ENCODE measurements around the gene TVP23A.

Gene TVP23A

DNA sequence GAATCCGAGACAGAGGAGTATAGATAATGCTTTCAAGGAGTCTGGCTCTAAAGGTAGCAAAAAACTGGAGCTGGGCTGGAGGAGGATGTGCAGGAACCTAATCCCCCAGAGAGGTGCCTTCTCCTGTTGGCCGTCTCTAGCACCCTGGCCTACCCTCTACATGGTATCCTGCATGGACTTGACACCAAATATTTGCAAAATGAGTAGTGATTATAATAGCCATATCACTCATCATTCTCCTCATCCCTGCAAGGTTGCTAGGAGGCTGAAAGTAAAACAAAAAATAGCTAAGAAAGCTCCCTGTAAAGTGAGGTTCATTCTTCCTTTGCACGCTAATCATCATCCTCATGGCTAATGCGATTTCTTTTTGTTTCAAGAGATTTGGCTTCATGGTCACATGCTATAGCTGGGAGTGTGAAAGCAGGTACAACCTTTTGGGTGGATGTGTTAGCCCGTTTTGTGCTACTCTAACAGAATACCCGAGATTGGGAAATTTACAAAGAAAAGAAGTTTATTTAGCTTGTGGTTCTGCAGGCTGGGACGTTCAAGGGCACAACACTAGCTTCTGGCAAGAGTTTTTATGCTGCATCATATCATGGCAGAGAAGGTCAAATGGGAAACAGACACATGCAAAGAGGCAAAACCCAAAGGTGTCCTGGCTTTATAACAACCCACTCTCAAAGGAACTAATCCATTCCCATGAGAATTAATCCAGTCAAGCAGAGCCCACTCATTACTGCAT is 31.3 kb upstream of the TVP23A start:
- no peaks in the 10 kb centered on the region for H3K4me1 ChIP-seq (ENCODE audit: insufficient read depth, low read length)
- no peak overlapping the region for H2AFZ ChIP-seq (ENCODE audit: low read depth, low read length)
- H3K27me3 ChIP-seq (ENCODE audit: insufficient read depth, low read length): peaks cover 3% of the 10 kb centered on the region
- H3K9me3 ChIP-seq (ENCODE audit: low read length): no peaks in the 10 kb centered on the region
- no peak overlapping the region for H3K4me3 ChIP-seq (ENCODE audit: low read length)
- H3K36me3 ChIP-seq (ENCODE audit: insufficient read depth, low read length): no peaks in the 10 kb centered on the region

DNA sequence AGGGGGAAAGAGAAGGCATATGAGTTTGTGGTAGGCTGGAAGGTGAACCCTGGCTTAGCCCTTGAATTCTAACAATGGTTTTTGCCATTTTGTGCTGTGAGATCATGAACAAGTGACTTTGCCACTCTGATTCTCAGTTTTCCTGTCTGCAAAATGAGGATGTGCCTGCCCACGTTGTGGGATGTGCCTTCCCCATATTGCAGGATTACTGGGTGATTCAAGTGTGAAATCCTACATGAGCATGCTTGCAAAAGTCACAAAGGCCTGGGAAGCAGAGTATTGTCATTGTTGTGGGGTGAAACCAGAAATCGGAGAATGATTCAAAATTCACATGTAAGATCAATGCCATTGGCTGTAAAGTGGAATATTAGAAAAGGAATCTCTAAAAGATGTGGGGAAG is 28.6 kb upstream of the TVP23A start:
- Histone ChIP-seq H2AFZ (ENCODE audit: low read depth, low read length) (no peak overlapping the region), H3K27me3 (ENCODE audit: insufficient read depth, low read length) (peaks cover 3% of the 10 kb centered on the region), H3K9me3 (ENCODE audit: low read length) (no peaks in the 10 kb centered on the region), H3K4me3 (ENCODE audit: low read length) (no peak overlapping the region), H3K4me1 (ENCODE audit: insufficient read depth, low read length) (no peaks in the 10 kb centered on the region), H3K36me3 (ENCODE audit: insufficient read depth, low read length) (no peaks in the 10 kb centered on the region)

DNA sequence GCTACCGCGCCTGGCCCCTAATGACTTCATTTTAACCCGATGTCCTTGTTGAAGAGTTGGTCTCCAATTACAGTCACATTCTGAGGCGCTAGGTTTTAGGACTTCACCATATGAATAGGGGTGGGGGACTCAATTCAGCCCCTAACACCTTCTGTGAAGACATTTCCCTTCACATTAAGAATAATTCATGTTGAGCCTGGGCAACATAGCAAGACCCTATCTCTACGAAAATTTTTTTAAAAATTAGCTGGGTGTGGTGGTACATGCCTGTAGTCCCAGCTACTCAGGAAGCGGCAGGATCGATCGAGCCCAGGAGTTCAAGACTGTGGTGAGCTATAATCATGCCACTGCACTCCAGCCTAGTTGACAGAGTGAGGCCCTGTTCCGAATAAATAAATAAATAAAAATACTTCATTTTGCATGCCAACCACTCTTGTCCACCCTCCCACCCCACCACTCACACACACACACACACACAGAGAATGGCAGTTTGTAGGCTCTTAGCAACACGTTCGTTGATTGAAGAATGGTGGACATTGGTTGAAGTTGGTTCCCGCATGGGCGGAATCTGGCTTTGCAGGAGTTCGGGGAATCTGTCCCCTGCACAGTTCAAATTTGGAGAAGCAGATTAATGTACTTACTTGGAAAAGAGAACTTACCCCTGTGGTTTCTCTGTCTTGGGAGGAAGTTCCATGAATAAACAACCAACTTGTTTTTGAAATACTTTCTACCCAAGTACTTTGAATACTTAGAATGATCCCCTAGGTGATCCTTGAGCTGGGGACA is 27.8 kb upstream of the TVP23A start:
- Histone ChIP-seq H3K4me3 (ENCODE audit: low read length) (no peak overlapping the region), H3K27me3 (ENCODE audit: insufficient read depth, low read length) (peaks cover 3% of the 10 kb centered on the region), H3K4me1 (ENCODE audit: insufficient read depth, low read length) (no peaks in the 10 kb centered on the region), H3K36me3 (ENCODE audit: insufficient read depth, low read length) (no peaks in the 10 kb centered on the region), H3K9me3 (ENCODE audit: low read length) (no peaks in the 10 kb centered on the region), H2AFZ (ENCODE audit: low read depth, low read length) (no peak overlapping the region)

DNA sequence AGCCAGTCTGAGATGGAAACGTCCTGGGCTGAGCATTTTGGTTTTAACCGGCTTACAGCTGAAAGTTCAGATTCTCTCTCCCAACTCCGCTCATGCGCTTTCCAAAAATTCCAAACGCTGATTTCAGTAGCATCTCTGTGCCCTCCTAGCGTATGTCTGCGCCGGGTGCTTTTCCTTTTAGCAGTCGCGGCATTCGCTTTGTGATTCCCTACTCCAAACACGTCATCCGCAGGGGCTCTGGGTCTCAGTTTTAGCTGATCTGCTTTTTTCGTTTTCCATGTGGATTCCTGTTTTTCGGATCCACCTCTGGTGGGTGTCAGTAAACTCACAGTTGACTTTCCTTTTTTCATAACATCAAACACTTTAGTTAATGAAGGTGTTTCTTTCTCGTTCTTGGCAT is 22.1 kb upstream of the TVP23A start:
- Histone ChIP-seq H2AFZ (ENCODE audit: low read depth, low read length) (no peak overlapping the region), H3K27me3 (ENCODE audit: insufficient read depth, low read length) (peaks cover 6% of the 10 kb centered on the region), H3K9me3 (ENCODE audit: low read length) (no peaks in the 10 kb centered on the region)

DNA sequence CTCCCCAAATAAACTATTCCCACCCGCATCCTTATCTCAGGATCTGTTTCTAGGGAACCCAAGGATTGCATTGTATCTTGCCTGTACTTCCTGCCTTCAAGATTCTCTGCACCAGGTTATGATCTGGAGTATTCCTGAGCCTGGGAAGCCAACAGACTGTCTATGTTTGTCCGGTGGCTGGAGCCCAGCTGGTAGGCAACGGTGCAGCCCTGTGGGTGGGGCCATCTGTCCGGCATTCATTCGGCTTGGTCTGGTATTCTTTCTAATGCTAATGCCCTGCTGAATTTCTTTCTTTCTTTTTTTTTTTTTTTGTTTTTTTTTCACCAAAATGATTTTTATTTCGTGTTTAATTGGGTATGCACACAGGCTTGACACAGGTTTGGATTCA is 20.7 kb upstream of the TVP23A start:
- no peaks in the 10 kb centered on the region for H3K9me3 ChIP-seq (ENCODE audit: low read length)

More for the DNA sequence above, 22.1 kb upstream of the TVP23A start:
- no peaks in the 10 kb centered on the region for H3K36me3 ChIP-seq (ENCODE audit: insufficient read depth, low read length)
- H3K4me1 ChIP-seq (ENCODE audit: insufficient read depth, low read length): no peaks in the 10 kb centered on the region
- no peak overlapping the region for H3K4me3 ChIP-seq (ENCODE audit: low read length)

DNA sequence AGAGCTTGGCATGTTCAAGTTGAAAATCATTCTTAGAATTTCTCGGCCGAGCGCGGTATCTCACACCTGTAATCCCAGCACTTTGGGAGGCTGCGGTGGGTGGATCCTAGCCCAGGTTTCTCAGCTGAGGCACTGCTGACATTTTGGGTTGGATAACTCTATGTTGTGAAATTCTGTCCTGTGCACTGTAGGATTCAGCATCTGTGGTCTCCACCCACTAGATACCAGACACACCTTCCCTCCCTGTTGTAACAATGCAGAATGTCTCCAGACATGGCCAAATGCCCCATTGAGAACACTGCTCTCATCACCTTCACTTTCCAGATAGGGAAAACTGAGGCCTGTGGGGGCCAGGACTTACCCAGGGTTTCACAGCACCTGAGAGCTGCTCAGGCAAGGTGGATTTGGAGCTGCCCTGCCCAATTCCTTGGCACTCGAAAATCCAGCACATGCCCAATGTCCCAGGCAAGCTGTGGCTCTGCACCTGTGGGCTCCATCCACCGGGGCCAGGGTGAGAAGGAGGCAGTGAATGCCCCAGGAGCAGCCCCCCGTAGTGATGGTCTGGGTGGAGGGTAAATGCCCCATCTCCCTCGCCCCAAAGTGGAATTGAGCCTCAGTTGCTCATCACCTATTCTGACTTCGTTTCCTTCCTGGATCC is 20.2 kb upstream of the TVP23A start:
- Histone ChIP-seq H3K4me1 (ENCODE audit: insufficient read depth, low read length) (no peaks in the 10 kb centered on the region), H2AFZ (ENCODE audit: low read depth, low read length) (no peak overlapping the region), H3K36me3 (ENCODE audit: insufficient read depth, low read length) (no peaks in the 10 kb centered on the region), H3K27me3 (ENCODE audit: insufficient read depth, low read length) (peaks cover 6% of the 10 kb centered on the region), H3K9me3 (ENCODE audit: low read length) (no peaks in the 10 kb centered on the region), H3K4me3 (ENCODE audit: low read length) (no peak overlapping the region)

More for the DNA sequence above, 20.7 kb upstream of the TVP23A start:
- H3K36me3 ChIP-seq (ENCODE audit: insufficient read depth, low read length): no peaks in the 10 kb centered on the region
- H3K27me3 ChIP-seq (ENCODE audit: insufficient read depth, low read length): peaks cover 6% of the 10 kb centered on the region
- no peak overlapping the region for H2AFZ ChIP-seq (ENCODE audit: low read depth, low read length)
- no peaks in the 10 kb centered on the region for H3K4me1 ChIP-seq (ENCODE audit: insufficient read depth, low read length)
- no peak overlapping the region for H3K4me3 ChIP-seq (ENCODE audit: low read length)

DNA sequence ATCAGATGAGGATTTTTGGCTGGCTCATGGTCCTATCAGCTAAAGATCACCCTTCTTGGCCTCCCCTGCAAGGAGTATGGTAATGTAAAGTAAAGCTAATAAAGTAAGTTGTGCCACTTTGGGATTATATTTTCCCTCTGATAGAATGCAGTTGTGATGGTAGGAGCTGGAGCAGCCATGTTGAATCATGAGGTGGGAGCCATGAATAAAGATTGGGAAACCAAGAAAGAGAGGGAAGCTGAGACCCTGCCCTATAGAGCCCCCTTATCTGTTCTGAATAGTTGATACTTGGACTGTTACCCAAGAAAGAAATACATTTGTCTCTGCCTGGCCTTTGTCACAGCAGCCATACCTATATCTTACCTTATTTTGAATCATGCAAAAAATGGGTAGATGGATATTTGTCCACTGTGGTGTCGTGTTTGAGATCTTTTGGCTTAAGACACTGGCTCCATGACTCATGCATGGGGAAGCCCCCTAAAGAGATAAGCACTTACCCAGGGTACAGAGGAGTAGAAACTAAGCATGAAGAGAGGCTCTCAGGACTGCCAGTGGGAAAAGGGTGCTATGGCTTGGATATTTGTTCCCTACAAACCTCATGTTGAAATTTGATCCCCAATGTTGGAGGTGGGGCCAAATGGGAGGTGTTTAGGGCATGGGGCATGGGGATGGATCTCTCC is 17.7 kb upstream of the TVP23A start:
- no peaks in the 10 kb centered on the region for H3K9me3 ChIP-seq (ENCODE audit: low read length)
- H3K4me1 ChIP-seq (ENCODE audit: insufficient read depth, low read length): no peaks in the 10 kb centered on the region
- no peak overlapping the region for H2AFZ ChIP-seq (ENCODE audit: low read depth, low read length)
- H3K4me3 ChIP-seq (ENCODE audit: low read length): no peak overlapping the region
- peaks cover 6% of the 10 kb centered on the region for H3K27me3 ChIP-seq (ENCODE audit: insufficient read depth, low read length)
- H3K36me3 ChIP-seq (ENCODE audit: insufficient read depth, low read length): no peaks in the 10 kb centered on the region

DNA sequence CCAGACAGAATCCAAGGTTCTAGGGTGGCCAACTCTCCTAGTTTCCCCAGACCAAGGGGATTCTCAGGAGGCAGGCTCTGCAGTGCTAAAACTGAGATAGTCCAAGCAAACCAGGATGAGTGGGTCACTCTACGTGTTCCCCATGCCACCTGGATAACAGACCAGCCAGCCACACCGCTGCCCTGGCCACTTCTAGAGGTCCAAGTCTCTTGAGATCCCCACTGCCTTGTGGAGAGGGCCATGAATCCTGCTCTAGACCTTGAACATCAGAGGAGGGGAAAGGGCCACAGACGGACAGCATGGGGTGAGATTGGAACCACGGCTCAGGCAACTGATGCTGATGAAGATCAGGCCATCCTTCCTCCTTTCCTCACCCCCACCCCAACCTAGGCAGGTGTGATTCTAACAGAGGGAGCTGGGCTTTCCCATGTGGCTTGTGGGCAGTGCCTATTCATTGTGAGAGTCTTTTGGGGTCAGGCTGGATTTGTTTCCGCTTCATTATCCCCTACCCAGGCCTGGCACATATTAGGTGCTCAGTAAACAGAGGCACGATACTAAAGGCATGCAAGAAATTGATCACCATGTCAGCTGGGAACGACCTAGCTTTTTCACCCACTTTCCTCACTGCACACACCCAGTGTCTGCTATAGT is 16.8 kb upstream of the TVP23A start:
- Histone ChIP-seq H3K27me3 (ENCODE audit: insufficient read depth, low read length) (peaks cover 4% of the 10 kb centered on the region), H3K4me1 (ENCODE audit: insufficient read depth, low read length) (no peaks in the 10 kb centered on the region), H3K9me3 (ENCODE audit: low read length) (no peaks in the 10 kb centered on the region), H3K36me3 (ENCODE audit: insufficient read depth, low read length) (no peaks in the 10 kb centered on the region), H3K4me3 (ENCODE audit: low read length) (no peak overlapping the region), H2AFZ (ENCODE audit: low read depth, low read length) (no peak overlapping the region)

DNA sequence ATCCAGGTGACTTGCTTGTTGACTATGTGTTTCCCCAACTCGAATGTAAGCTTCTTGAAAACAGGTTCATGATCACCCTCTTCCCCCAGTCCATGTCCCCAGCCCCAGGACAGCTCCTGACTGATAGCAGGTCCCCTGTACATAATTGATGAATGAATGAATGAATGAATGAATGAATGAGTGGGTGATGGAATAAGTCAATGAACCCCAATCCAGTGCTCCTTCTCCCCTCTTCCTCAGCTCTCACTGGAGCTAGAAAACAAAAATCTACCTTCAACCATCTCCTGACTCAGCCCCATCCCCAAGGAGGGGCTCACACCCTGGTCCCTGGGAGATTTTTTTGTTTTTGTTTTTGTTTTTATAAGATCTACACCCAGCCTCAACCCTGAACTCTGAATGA is 16.2 kb upstream of the TVP23A start:
- no peak overlapping the region for H3K4me3 ChIP-seq (ENCODE audit: low read length)
- no peaks in the 10 kb centered on the region for H3K9me3 ChIP-seq (ENCODE audit: low read length)
- no peaks in the 10 kb centered on the region for H3K36me3 ChIP-seq (ENCODE audit: insufficient read depth, low read length)
- H3K27me3 ChIP-seq (ENCODE audit: insufficient read depth, low read length): peaks cover 3% of the 10 kb centered on the region
- H3K4me1 ChIP-seq (ENCODE audit: insufficient read depth, low read length): no peaks in the 10 kb centered on the region
- H2AFZ ChIP-seq (ENCODE audit: low read depth, low read length): no peak overlapping the region

DNA sequence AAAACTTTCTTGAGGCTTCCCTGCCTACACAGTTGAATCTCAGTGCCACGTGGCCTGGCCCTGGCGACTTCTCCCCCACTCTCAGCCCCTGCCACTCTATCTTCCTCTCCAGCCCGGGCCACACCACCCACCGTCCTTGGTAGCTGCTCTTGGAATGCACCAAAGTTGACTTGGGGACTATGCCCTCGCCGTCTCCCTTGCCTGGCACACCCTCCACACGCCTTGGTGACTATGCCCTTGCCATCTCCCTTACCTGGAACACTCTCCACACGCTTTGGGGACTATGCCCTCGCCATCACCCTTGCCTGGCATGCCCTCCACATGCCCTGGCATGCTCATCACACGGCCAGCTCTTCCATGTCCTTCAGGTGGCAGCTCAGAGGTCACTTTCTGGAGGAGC is 15.5 kb upstream of the TVP23A start:
- H2AFZ ChIP-seq (ENCODE audit: low read depth, low read length): no peak overlapping the region
- peaks cover 4% of the 10 kb centered on the region for H3K27me3 ChIP-seq (ENCODE audit: insufficient read depth, low read length)
- H3K4me1 ChIP-seq (ENCODE audit: insufficient read depth, low read length): no peaks in the 10 kb centered on the region
- no peaks in the 10 kb centered on the region for H3K36me3 ChIP-seq (ENCODE audit: insufficient read depth, low read length)
- no peak overlapping the region for H3K4me3 ChIP-seq (ENCODE audit: low read length)
- no peaks in the 10 kb centered on the region for H3K9me3 ChIP-seq (ENCODE audit: low read length)

DNA sequence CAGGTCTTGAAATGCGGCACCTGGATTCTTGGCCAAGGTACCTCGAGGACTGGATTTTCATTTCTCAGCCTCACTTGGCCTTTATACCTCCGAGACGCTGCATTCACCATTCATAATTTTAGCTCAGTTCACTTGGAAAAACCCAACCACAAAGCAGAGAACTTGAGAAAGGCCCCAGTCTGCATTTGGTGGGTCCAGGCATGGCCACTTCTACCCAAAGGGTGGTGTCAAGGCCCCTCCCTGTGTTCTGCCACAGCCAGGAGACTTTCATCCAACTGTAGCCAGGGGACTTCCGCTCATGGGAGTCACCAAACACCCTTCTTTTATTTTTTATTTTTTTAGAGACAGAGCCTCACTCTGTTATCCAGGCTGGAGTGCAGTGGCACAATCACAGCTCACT is 14.7 kb upstream of the TVP23A start:
- H2AFZ ChIP-seq (ENCODE audit: low read depth, low read length): no peak overlapping the region
- H3K4me3 ChIP-seq (ENCODE audit: low read length): no peak overlapping the region
- H3K36me3 ChIP-seq (ENCODE audit: insufficient read depth, low read length): no peaks in the 10 kb centered on the region
- H3K9me3 ChIP-seq (ENCODE audit: low read length): no peaks in the 10 kb centered on the region
- no peaks in the 10 kb centered on the region for H3K4me1 ChIP-seq (ENCODE audit: insufficient read depth, low read length)
- H3K27me3 ChIP-seq (ENCODE audit: insufficient read depth, low read length): peaks cover 8% of the 10 kb centered on the region

DNA sequence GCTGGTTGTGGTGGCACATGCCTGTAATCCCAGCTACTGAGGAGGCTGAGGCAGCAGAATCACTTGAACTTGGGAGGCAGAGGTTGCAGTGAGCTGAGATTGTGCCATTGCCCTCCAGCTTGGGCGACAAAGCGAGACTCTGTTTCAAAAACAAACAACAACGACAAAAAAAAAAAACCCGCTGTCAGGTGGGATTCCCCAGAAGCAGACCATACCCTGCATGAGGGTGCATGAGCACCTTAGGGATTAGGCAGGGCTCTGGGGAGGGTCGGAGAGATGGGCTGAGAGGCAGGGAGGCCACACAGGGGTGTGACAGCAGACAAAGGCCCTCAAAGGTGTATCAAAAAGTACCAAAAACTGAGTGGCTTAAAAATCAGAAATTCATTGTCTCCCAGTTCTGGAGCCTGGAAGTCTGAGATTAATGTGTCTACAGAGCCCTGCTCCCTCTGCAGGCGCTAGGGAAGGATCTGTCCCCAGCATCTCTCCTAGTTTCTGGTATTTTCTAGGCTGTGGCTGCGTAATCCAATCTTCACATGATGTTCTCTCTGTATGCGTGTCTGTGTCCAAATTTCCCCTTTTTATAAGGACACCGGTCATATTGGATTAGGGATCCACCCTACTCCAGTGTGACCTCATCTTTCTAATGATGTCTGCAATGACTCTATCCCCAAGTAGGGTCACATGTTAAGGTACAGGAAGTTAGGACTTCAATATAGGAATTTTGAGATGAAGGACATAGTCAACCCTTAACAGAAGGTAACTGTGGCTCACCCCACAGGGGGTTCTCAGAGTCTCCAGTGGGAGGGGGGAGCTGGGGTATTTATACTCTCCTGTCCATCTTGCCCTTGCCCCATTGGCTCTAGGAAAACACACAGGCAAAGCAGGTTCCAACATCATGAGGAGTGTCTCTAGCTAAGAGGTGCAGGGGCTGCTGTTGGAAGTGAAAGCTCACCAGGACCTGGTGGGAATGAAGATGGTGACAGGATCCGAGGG is 13.6 kb upstream of the TVP23A start:
- H3K4me3 ChIP-seq (ENCODE audit: low read length): no peak overlapping the region
- H3K9me3 ChIP-seq (ENCODE audit: low read length): no peaks in the 10 kb centered on the region
- no peak overlapping the region for H2AFZ ChIP-seq (ENCODE audit: low read depth, low read length)
- H3K36me3 ChIP-seq (ENCODE audit: insufficient read depth, low read length): no peaks in the 10 kb centered on the region
- H3K27me3 ChIP-seq (ENCODE audit: insufficient read depth, low read length): peaks cover 5% of the 10 kb centered on the region
- peaks cover 4% of the 10 kb centered on the region for H3K4me1 ChIP-seq (ENCODE audit: insufficient read depth, low read length)
